ENCODE results near the gene PATJ.
"Not testable (repeated sequence)": the region's sequence is repeated elsewhere in the genome, so short reads cannot be mapped to it uniquely, and the experiment has no call there.

PATJ gene

DNA sequence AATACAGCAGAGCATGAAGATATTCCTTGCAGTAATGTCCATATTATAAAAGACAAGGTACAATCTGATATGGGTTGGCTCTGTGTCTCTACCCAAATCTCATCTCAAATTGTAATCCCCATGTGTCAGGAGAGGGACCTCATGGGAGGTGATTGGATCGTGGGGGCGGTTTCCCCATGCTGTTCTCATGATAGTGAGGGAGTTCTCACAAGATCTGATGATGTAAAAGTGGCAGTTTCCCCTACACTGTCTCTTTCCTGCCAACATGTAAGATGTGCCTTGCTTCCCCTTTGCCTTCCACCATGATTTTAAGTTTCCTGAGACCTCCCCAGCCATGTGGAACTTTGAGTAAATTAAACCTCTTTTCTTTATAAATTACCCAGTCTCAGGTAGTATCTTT is 152.0 kb downstream of the PATJ start:
- not testable (repeated sequence) for DNase-seq

DNA sequence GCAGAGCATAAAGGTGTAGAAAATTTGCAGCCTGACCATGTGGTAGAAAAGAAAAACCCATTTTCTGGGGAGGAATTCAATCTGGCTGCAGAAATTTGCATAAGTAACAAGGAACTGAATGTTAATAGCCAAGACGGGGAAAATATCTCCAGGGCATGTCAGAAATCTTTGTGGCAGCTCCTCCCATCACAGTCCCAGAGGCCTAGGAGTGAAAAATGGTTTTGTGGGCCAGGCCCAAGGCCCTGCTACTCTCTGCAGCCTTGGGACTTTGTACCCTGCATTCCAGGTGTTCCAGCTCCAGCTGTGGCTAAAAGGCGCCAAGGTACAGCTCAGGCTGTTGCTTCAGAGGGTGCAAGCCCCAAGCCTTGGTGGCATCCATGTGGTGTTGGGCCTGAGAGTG is 152.9 kb downstream of the PATJ start:
- DNase-seq: no peak

DNA sequence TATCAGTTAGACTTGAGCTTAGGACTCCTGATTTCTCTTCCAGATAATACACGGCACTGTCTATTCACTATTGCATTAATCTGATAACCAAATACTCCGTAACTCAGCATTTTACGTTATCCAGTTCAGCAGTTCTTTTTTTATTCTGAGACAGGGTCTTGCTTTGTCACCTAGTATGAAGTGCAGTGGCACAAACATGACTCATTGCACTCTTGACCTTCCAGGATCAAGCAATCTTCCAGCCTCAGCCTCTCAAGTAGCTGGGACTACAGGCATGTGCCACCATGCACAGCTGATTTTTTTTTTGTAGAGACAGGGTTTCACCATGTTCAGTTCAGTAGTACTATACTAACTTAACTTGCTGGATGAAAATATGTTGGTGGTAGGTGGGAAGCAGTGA is 156.4 kb downstream of the PATJ start:
- no peak for DNase-seq

DNA sequence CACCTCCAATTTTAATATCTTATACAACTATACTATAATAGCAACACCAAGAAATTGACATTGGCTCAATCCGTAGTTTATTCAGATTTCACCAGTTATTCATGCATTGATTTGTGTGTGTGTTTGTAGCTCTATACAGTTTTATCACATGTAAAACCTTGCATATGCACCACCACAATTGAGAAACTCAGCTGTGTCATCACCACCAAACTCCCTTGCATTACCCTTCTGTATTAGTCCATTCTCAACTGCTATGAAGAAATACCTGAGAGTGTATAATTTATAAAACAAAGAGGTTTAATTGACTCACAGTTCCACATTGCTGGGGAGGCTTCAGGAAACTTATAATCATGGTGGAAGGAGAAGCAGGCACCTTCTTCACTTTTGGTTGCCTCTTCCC is 162.1 kb downstream of the PATJ start:
- no peak for DNase-seq

DNA sequence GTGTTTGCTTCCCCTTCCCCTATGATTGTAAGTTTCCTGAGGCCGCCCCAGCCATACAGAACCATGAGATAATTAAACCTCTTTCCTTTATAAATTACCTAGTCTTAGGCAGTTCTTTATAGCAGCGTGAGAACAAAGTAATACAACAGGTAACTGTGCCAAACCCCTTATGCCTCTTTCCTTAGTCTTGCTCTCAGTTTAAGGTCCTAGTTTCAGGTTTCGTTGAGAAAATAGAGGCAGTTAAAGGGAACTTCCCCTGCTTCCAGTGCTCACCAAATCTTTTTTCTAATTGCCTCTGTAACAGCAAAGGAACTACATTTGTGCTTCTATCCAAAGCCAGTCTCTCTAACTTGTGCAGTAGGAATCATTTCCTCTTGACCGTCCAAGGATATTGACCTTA is 164.8 kb downstream of the PATJ start:
- DNase-seq: no peak

DNA sequence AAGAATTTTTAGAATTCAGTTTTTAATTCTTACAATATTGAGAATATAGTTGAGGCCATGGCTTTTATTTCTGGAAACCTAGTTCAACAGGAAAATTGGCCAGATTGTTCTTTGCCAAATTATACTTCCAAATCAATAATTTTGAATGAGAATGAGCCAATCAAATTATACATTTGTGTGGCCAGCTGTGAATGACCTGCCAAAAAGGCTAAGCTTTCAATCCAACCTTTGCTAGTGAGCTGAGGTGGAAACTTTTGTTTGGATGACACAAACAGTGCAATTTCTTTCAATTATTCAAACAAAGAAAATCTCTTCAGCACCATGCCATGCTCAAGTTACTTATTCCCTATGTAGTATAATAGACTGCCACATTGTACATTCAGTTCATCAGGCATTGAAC is 167.8 kb downstream of the PATJ start:
- DNase-seq: no peak

DNA sequence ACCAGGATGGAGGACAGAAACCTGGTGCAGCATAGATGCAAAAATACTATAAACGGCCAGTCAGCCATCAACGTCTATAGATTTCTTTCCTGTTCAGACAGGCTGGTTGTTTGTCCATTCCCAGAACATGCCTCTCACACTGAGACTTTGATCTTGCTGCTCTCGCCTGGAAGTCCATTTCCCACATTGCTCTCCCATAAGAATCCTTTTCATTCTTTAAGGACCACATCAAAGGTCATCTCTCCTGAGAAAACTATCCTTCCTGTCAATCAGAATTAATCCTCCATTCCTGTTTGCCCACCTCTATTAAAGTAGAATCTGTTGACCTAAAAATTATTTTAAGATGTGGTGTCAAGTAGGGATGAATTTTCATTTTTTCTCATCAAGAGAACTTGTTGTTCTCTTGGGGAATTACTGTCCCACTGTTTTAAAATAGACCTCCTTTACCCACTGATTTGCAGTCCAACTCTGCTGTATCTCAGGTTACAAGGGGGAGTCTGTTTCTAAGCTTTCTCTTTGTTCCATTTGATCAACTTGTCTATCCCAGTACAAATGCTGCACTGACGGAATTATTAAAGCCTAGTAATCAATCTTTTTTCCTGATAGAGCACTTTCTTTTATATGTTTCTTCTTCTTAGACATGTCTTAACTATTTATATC is 172.7 kb downstream of the PATJ start:
- no peak for DNase-seq

DNA sequence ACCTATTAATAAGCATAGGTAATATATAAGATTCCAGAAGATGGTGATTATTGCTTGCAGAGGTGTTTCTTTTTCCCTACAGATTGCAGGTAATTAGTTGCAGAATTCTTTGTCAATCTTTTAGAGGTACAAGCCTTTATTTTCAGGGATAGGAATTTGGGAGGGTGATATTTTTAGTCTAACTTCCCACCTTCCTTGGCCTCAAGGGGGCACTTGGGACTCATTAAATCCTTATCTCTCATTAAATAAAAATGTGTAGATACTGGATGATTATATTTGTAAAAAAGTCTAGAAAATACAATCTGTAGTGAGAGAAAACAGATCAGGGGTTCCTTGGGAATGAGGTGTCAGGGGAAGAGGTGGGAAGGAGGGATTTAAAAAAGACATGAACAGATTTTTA is 179.2 kb downstream of the PATJ start:
- no peak for DNase-seq

DNA sequence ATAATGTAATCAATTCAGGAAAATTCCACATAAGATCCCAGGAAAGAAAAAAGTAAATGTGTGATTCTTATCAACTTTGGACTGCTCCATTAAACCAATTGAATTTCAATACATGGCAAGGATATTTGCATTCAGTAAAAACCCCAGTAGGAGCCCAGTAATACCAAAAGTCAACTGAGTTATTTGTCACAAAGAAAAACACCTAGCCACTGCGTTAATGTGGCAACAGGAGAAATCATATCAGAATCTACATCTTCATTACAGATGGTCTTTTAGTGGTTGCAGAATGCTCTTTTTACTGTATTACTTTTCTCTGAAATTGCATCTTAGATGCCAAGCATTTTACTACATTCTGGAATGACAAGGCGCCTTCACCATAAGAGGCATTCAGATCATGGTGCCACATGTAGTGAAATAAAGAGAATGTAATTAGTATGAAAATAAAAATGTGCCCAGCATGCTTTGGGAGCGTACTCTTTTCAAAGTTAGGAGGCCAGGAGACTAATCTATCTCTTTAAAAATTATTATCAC is 180.7 kb downstream of the PATJ start:
- DNase-seq: no peak

DNA sequence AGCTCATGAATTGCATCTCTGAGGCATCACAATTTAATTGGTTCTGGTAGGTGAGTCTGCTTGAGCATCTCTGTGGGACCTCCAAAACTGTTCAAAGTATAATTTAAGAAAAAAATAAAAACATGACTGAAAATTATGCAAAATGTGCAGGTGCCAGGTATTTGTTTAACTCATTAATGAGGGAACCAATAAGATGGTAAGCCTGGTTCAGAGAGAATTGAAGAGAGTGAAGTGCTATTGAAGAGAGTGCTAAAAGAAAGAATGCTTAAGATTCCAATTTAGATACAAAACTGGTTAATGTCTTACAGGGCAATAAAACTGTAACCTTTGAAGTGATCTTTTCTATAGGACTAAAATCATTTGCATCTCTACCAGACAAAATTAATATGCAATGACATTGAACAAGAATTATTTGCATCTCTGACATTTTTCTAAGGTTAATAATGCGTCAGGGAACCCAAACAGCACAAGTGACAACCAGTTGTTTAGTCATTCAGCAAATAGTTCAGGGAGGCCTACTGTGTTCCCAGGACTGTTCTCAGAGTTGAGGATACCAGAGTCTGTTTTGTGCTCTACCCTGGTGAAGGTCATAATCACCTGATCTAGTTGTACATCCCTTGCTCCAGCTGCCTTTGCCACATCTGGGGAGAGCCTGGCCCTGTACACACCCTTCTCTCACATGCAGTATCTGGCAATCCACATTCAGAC is 183.5 kb downstream of the PATJ start:
- DNase-seq: no peak

DNA sequence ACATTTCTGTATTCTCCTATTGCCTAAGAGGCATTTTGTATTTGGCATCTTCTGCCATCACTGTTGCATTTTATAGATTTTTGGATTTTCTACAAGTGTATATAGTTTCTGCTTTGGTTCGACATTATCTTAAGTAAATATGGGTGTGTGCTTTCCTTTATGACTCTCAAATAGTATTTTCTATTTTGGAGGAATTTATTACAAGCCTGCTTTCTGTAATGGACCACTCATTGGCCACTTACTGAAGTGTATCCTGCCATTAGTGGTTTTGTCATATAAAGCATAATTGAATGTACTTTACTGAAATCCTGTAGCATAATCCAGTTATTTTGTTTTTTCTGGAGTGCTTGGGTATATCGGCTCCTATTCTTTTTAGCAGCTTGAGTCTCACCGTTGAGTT is 184.3 kb downstream of the PATJ start:
- DNase-seq: no peak

DNA sequence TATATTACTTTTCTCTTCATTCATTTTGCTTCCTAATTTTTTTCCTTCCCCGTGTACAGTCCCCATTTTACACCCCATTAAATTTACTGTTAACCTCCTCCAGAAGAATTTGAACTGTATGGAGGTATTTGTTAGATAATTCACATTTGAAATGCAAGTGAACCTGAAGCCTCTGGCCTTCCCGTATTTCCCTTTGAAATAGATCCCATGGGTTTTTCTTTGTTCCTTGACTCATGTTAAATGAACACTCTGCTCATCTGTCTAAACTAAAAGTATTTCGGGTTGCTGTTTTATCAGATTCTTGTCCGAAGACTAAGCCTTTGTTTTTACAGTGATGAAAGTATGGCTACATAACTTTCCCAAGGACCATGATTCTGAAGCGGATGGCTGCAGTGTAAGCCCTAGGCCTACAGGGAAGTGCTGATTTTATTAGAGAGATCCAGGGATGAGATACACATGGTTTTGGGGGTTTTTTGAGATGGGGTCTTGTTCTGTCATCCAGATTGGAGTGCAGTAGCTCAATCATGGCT is 187.9 kb downstream of the PATJ start:
- DNase-seq: no peak

DNA sequence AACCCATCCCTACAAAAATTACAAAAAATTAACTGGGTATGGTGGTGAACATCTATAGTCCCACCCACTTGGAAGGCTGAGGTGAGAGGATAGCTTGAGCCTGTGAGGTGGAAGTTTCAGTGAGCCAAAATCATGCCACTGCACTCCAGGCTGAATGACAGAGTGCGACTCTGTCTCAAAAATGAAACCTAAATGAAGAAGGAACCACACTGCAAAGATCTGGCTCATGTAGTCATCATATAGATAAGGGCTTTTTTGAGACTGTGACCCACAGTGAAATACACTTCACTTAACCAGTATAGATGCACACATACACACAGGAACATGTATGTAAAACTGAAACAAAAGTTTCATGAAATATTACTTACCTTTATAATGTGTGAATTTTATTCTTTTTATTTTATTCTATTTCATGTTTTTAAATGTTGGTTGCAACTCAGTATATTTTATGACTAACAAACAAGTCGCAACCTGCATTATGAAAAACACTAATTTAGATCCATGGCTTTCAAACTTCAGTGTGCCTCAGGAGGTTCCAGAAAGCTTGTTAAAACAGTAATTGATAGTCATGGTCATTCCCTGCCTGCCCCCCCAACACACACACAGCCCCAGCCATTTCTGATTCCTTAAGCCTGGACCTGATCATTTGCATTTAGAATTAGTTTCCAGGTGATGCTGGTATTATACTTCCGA is 189.5 kb downstream of the PATJ start:
- DNase-seq: no peak

DNA sequence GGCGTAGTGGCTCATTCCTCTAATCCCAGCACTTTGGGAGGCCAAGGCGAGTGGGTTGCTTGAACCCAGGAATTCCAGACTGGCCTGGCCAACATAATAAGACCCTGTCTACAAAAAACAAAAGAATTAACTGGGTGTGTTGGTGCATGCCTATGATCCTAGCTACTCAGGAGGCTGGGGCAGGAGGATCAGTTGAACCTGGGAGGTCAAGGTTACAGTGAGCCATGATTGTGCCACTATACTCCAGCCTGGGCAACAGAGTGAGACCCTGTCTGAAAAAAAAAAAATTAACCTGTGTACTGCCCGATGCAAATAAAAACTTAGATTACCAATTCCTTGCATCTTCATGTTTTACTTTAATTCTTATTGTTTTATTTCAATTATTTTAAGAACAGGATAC is 193.2 kb downstream of the PATJ start:
- DNase-seq: no peak

DNA sequence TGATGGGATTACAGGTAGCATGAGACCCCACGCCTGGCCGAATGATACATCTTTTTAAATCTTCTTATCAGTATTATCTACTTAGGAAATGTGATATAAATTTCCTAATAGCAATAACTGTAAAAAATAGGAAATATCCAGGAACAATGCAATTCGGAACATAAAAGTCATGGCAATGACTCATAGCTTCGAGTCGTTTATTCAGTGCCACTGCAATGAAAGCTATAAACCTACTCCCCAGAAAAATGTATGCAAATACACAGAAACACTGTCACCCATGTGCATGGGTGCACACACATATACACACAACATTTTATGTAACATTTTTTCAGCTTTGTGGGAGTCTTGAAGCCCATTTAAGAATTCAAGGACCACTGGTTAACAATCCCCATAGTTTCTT is 194.6 kb downstream of the PATJ start:
- no peak for DNase-seq

DNA sequence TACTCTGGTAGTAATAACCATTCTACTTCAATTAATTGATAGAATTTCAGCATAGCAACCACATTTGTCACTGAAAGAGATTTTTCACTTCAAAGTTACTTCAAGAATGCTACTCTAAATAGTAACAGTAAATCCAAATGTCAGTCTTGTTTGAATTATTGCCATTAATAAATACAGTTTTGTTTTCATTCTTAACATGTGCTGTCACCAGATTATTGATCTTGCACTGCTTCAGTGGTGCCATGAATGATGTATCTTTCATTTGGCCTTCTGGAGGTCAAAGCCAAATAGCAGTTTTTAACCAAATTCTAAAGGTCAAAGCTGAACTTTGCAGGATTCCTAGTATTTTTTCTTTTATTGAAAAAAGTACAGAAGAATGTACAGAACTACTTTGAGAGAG is 199.5 kb downstream of the PATJ start:
- no peak for DNase-seq

DNA sequence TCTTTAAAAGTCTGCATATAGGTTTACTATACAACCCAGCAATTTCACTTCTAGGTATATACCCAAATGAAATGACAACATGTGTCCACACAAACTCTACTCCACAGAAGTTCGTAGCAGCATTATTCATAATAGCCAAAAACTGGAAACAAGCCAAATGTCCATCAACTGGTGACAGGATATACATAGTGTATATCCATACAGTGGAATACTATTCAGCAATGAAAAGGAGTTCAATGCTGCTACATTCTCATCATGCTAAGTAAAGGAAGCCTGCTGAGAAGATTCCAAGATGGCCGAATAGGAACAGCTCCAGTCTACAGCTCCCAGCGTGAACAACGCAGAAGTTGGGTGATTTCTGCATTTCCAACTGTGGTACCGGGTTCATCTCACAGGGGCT is 200.6 kb downstream of the PATJ start:
- no peak for DNase-seq

DNA sequence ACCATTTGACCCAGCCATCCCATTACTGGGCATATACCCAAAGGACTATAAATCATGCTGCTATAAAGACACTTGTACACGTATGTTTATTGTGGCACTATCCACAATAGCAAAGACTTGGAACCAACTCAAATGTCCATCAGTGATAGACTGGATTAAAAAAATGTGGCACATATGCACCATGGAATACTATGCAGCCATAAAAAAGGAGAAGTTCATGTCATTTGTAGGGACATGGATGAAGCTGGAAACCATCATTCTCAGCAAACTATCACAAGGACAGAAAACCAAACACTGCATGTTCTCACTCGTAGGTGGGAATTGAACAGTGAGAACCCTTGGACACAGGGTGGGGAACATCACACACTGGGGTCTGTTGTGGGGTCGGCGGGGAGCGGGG is 206.4 kb downstream of the PATJ start:
- not testable (repeated sequence) for DNase-seq

DNA sequence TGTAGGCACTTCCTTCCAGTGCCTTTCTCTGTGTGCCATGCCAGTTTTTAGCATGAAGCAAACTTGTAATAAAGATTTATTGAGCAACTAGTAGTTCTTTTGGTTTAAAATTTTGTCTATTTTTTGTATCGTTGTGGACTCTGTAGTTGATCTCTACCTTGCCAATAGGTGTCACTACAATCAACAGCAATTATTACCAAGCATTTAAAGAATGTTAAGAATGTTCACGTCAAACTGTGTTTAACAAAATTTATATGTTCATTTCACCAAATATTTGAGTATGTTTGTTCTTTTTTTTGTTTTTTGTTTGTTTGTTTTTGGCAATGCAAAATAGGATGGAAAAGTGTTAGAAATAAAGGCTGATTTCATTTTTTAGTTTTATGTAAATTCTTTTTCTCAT is 208.1 kb downstream of the PATJ start:
- DNase-seq: peak; percentile 9

DNA sequence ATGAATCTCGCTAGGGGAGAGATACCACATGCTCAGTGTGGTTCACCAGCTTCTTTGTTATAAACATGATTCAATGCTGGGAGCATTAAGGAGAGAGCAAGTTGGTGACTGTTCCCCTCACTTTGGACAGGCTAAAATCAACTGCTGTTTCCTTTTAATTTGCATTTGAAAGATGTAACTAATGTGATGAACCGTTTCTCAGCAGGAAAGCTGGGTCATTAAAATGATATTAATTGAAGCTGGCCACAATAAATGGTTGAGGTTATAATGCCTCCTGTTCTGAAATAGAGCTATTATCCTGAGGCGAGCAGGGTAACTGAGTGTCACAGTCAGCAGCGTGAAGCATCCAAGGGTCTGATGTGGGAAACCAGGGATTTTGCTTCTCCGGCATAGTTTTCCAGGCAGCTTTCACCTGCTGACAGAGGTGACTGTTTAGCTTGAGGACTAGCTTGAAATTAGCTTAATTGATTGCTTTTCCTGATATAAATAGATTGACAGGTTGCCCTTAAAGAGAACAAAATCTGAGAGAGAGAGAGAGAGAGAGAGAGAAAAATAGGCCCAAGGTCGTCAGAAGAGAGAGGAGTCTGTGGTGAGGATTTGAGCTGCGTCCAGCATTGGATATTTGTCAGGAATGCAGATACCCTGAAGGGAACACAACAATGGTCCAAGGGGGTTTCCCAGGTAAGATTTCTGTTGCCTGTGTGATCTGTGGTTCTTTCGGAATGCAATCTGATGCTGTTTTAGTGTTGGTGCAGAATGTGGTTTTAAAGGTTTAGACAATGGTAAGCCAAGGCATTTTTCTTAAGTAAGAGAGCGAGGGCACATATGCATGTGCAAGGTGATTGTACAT is 209.7 kb downstream of the PATJ start:
- no peak for DNase-seq

DNA sequence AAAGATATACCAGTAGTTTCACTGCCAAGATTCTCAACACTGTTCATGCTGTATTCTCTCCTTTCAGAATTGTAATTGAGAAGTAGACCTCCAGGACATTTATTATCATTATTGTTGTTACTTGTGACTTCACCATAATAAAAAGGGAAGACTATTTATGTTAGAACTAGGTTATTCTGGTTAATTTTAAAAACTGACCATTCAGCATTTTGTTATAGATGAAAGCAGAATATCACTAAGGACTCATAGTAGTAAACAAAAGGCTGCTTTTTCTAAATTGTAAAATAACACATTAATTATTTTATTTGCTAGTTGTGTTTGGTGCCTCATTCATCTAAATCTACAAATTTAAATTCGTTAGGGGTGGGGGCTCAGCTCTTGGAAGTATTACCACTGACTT is 210.4 kb downstream of the PATJ start:
- no peak for DNase-seq

DNA sequence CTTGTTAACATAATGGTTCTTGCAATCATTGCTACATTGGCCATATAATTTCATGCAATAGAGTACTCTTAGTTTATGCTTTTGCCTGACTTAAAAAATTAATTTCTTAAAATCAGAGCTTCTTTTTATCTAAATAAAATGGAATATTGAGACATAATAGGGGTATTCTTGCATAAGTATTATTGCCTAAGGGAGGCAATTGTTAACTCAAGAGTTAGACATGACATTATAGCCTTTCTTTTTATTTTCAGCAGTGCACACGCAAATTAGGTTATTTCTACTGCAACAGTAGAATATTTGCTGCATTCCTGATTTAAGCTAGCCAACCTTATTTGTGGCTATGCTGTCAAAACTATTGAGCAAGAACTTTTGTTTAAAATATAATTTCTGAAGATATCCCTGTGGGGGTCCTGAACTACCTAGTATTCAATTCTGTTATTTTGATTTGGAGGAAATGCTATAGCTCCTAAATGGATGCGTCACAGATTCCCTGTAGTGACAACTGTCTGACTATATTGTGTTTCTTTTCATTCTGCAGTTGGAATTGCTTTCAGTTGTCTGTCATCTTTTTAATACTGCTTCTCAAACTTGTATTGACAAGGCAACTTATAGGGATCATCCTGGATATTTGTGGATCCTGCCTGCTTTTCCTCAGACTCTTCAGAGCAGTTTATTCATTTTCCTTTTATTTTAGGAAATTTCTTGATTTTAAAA is 211.0 kb downstream of the PATJ start:
- DNase-seq: no peak
